Upper lobe of left lung (tissue), 6 donors: Measurements from ENCODE around the gene DUXB. TPM values are rescaled to one million over a fixed set of nuclear protein-coding genes. Genes with fewer than 3 reads are reported as not detected.
A peak's percentile ranks its signal among the peaks of the same experiment; 100 is the strongest.

Source experiments
- ATAC-seq, 2 donors: fragments of 200-7000 bp; cut with Tn5 transposase; one replicate each; pipeline ENCODE4 v1.9.1; 2022; ENCODE audit warnings: mild to moderate bottlenecking in 2 of 2, moderate library complexity in 2 of 2; ENCODE audit not compliant: low FRiP score in 2 of 2
- DNase-seq, 2 donors: peaks; one replicate each; pipeline ENCODE4 v3.0.0-alpha.2; 2019 to 2020
- H3K27ac ChIP-seq, 4 donors: fragments of 200-600 bp; sonication (generic); one replicate each; pipeline ENCODE4 v1.5.1; 2016 to 2019
- H3K27me3 ChIP-seq, 4 donors: fragments of 200-600 bp; sonication (generic); one replicate each; pipeline ENCODE4 v1.5.1; 2017 to 2019
- H3K36me3 ChIP-seq, 4 donors: fragments of 200-600 bp; sonication (generic); one replicate each; pipeline ENCODE4 v1.5.1; 2016 to 2019
- H3K4me1 ChIP-seq, 4 donors: fragments of 200-600 bp; sonication (generic); one replicate each; pipeline ENCODE4 v1.5.1; 2018 to 2019
- H3K4me3 ChIP-seq, 4 donors: fragments of 200-600 bp; sonication (generic); one replicate each; pipeline ENCODE4 v1.5.1; 2017 to 2019; ENCODE audit warnings: mild to moderate bottlenecking in 2 of 4, moderate library complexity in 1 of 4
- H3K9me3 ChIP-seq, 4 donors: fragments of 200-600 bp; sonication (generic); one replicate each; pipeline ENCODE4 v1.5.1; 2018 to 2019
- CTCF ChIP-seq, 6 experiments: fragments of 450-650 bp in 4 of 6; fragments of 200-600 bp in 2 of 6; sonication (generic) in 2 of 6; IDR thresholded peaks; one replicate each; pipeline ENCODE4 v1.5.1; 2016 to 2019; ENCODE audit warnings: antibody characterized with exemption in 6 of 6
- EP300 ChIP-seq, 4 donors: sonication (generic); formaldehyde crosslinking; IDR thresholded peaks; one replicate each; pipeline ENCODE4 v1.5.1; 2017; ENCODE audit warnings: antibody characterized with exemption in 4 of 4, control low read depth in 2 of 4
- POLR2A ChIP-seq, 4 donors: fragments of 450-650 bp; IDR thresholded peaks; one replicate each; pipeline ENCODE4 v1.5.1; 2016 to 2017; ENCODE audit warnings: antibody characterized with exemption in 4 of 4, mild to moderate bottlenecking in 2 of 4
- POLR2AphosphoS5 ChIP-seq, 2 donors: sonication (generic); formaldehyde crosslinking; IDR thresholded peaks; one replicate each; pipeline ENCODE4 v1.5.1; 2017; ENCODE audit warnings: antibody characterized with exemption in 2 of 2
- WGBS, 2 donors: methylation state at CpG; one replicate each; pipeline ENCODE4 v1.1.5; 2017 to 2018; 5-methylcytosine and 5-hydroxymethylcytosine counted together
- total RNA-seq, 6 donors: library from RNA; depleted of rRNA in 4 of 6; stranded (reverse); fragments of >200 nt in 4 of 6; gene quantifications; one replicate each; pipeline versions ENCODE4 v1.1.0 to v1.2.1, GENCODE V29; 2016 to 2021
- donor health status: DM: no; HTN: no; CAD: no; lungs with moderate emphysema.
- donor health status: DM: no; HTN: yes; CAD: no; lungs with severe emphysema.

DUXB gene
- total RNA-seq, 6 donors from 2014 or later, result not detected

- H3K27me3 ChIP-seq, result no peaks in the 10 kb centered on the region
- no peak overlapping the region for H3K4me3 ChIP-seq
- no peak for TF ChIP-seq CTCF (IDR thresholded peaks at IDR 0.05)
- no peak for TF ChIP-seq EP300 (IDR thresholded peaks at IDR 0.05)
- TF ChIP-seq POLR2AphosphoS5 (IDR thresholded peaks at IDR 0.05), result no peak
- TF ChIP-seq POLR2A (IDR thresholded peaks at IDR 0.05), result no peak
- peaks cover 40 to 67% (median 48%) of the 10 kb centered on the region in 4 donors for H3K36me3 ChIP-seq
- WGBS, 2 donors, result 82 to 92% methylated on average over 2 of the region's 2 CpGs
- no peaks in the 10 kb centered on the region for H3K9me3 ChIP-seq
- ATAC-seq (no peak), DNase-seq (no peak)
- H3K27ac ChIP-seq, result no peak overlapping the region
- peaks cover 4 to 8% (median 6%) of the 10 kb centered on the region in 4 donors for H3K4me1 ChIP-seq
Measured at GRCh38 chr16:75658175-75658574, 43.1 kb downstream of the DUXB start.

GRCh38 chr16:75653922-75654321, 47.3 kb downstream of the DUXB start:
- no peak overlapping the region for H3K4me3 ChIP-seq
- peaks cover 40 to 49% (median 44%) of the 10 kb centered on the region in 4 donors for H3K36me3 ChIP-seq
- 71 to 88% methylated on average over 1 of the region's 1 CpG for WGBS, 2 donors
- TF ChIP-seq POLR2AphosphoS5 (IDR thresholded peaks at IDR 0.05) (no peak), EP300 (IDR thresholded peaks at IDR 0.05) (no peak), POLR2A (IDR thresholded peaks at IDR 0.05) (no peak), CTCF (IDR thresholded peaks at IDR 0.05) (no peak)
- H3K27ac ChIP-seq, result no peak overlapping the region
- H3K27me3 ChIP-seq, result no peaks in the 10 kb centered on the region
- no peak for ATAC-seq
- DNase-seq, result no peak
- H3K9me3 ChIP-seq, result no peaks in the 10 kb centered on the region
- H3K4me1 ChIP-seq, result peaks cover 34 to 45% (median 37%) of the 10 kb centered on the region in 4 donors

- peaks cover 51 to 71% (median 55%) of the 10 kb centered on the region in 4 donors for H3K4me1 ChIP-seq
- WGBS, 2 donors, result 0 to 1% methylated on average over 36 to 61 of the region's 62 CpGs
- peak; percentile 80 to 91 for ATAC-seq
Measured at GRCh38 chr16:75648265-75649076, 52.8 kb downstream of the DUXB start.

GRCh38 chr16:75647492-75648264, 53.6 kb downstream of the DUXB start, which contains the start of the genes KARS1 and TERF2IP:
Gene KARS1, minus strand, starts transcription at chr16:75647665. Its CDS starts 26 bp downstream, at chr16:75647639.
Gene TERF2IP, plus strand, starts transcription at chr16:75647773. Its CDS starts 110 bp downstream, at chr16:75647883.
- Histone ChIP-seq H3K9me3 (no peaks in the 10 kb centered on the region), H3K36me3 (peaks cover 0 to 28% (median 2%) of the 10 kb centered on the region in 4 donors), H3K27ac (peak within 1 kb of the TSS; percentile 97 to 99 (median 98)), H3K4me1 (peaks cover 46 to 63% (median 48%) of the 10 kb centered on the region in 4 donors), H3K27me3 (no peaks in the 10 kb centered on the region), H3K4me3 (peak within 1 kb of the TSS; percentile 84 to 99 (median 92))
- TF ChIP-seq EP300 (IDR thresholded peaks at IDR 0.05), result peak in 1 of 4 donors; percentile 34
- TF ChIP-seq CTCF (IDR thresholded peaks at IDR 0.05), result peak in 1 of 6 experiments; percentile 19
- TF ChIP-seq POLR2AphosphoS5 (IDR thresholded peaks at IDR 0.05), result peak; percentile 97 to 99
- TF ChIP-seq POLR2A (IDR thresholded peaks at IDR 0.05), result peak; percentile 62 to 98 (median 96)
- DNase-seq (peak; percentile 95 to 96), ATAC-seq (peak; percentile 97 to 99)
- WGBS, 2 donors, result 0% methylated on average over 8 to 56 of the region's 76 CpGs

More at GRCh38 chr16:75648265-75649076, 52.8 kb downstream of the DUXB start:
- H3K4me3 ChIP-seq, result peak overlapping the region; percentile 84 to 99 (median 92)
- TF ChIP-seq POLR2A (IDR thresholded peaks at IDR 0.05), result peak in 2 of 4 donors; percentile 5 to 41
- TF ChIP-seq EP300 (IDR thresholded peaks at IDR 0.05), result no peak
- peak in 1 of 2 donors; percentile 69 for TF ChIP-seq POLR2AphosphoS5 (IDR thresholded peaks at IDR 0.05)
- peak overlapping the region; percentile 97 to 99 (median 98) for H3K27ac ChIP-seq
- H3K27me3 ChIP-seq, result no peaks in the 10 kb centered on the region
- H3K36me3 ChIP-seq, result peaks cover 0 to 20% (median 2%) of the 10 kb centered on the region in 4 donors
- no peaks in the 10 kb centered on the region for H3K9me3 ChIP-seq
- peak; percentile 88 to 89 for DNase-seq
